GM18867 (cell line): Measurements from ENCODE around the gene DCBLD1.

Source experiments
- ATAC-seq: cut with Tn5 transposase; IDR thresholded peaks from one replicate; pipeline ENCODE4 v1.9.1; 2021; ENCODE audit warnings: mild to moderate bottlenecking, moderate library complexity; ENCODE audit not compliant: unreplicated experiment

The DCBLD1 gene

DNA sequence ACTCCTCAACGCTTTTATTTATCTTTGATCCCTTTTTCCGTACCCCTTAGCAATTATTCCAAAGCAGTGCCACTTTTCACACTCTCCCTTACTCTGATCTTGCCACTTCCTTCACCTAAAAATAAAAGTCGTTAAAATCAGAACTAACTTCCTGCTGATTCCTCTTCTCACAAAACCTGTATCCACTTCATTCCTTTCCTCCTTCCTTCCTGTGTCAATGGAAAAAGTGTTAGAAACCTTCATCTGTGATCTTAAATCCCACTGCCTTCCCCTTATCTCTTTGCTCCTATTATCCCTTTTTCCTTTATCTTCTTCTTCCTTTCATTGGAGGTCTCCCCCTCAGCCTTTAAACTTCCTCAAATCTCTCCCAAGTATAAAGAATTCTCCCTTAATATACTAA, 70.7 kb downstream of the DCBLD1 start:
- no peak for ATAC-seq

DNA sequence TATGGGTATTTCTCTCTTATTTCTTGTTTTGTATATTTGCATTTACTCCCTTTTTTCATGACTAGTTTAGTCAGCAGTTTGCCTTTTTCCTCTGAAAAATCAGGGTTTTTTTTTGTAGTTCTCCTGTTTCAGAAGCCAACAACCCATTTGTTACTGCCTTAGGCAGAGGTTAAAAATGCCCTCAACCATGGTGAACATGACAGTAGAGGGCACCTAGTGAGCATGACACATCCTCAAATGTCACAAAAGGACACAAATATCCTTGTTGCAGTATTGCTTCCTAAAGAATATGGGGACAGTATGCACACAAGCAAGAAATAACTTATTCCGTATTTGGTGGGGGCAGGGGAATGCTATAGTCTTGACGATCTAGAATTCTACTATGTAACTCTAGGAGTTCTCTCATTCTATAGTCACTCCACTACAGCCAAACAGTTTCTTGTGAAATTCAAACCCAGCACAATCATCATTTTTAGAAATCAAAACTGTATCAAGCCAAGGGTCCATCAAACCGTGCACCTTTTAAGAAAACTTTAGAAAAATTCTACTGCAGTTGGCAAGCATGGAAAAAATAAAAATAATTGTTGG, 72.9 kb downstream of the DCBLD1 start:
- no peak for ATAC-seq

DNA sequence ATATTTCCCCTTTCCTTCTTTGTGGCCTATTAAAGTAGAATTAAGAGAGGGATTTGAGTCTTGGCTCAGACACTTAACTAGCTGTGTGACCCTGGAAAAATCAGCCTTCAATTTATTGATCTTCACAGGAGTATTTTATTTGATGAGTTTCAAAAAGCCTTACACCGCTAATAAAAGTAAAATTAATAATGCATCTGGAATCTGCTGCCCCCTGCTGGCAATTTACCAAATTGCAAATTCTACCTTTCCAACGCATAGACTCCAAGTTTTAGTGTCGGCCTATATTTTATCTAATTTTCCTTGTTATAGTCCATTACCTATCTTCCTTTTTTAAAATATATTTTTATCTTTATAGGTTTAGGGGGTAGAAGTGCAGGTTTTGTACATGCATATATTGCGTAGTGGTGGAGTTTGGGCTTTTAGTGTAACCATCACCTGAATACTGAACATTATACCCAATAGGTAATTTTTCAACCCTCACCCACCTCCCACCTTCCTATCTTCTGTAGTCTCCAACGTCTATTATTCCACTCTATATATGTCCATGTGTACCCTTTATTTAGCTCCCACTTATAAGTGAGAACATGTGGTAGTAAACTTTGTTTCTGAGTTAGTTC, 73.5 kb downstream of the DCBLD1 start:
- no peak for ATAC-seq

DNA sequence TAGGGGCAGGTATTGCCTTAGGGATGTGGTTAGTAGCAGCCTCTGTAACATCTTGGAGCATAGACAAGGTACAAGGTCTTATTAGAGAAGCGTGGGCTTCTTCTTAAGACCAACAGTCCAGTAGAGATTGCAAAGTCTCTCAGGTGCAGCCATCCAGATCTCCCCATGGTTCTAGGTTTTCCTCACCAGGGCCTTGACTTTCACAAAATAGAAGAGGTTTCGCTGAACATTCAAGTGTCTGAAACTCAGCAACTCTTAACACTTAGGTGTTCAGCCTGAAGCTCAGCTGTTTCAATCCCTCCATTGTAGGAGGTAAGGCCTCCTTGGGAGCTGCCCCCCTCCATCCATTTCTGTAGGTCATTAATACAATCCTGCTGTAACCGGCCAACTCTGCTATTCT, 75.5 kb downstream of the DCBLD1 start:
- no peak for ATAC-seq

DNA sequence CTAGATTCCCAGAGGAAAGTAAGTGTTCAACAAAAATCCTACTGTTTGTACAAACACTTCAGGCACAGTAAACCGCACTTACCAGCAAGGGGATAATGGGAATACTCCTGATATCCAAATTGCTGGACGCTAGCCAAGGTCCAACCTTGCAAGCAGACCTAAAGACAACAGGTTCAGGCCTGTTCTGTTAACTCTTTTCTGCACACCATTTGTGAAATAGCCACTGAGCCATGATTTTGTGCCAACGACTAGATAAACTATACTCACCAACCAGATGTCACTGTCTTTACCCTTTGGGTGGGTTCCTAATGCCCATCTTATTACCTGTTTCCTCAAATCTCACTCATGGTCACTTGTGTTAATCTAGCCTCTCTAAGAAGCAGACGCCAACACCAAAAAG, 76.3 kb downstream of the DCBLD1 start:
- no peak for ATAC-seq

DNA sequence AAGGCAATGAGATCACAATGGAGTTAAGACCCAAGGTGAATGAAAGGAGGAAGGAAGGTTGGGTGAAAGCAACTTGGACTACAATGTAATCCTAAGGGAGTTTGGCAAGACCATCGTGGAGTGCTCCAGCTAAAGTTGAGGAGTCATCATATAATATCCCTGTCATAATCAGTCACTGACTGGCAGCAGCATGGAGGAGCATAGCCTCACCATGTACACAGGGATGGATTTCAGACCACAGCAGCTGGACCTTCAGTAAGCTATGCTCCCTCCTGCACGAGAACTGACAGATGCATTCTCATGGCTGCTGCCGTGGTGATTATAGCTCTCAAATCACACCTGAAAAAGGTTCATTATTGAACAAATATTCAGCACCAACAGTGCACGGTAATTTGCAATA, 76.8 kb downstream of the DCBLD1 start:
- no peak for ATAC-seq

DNA sequence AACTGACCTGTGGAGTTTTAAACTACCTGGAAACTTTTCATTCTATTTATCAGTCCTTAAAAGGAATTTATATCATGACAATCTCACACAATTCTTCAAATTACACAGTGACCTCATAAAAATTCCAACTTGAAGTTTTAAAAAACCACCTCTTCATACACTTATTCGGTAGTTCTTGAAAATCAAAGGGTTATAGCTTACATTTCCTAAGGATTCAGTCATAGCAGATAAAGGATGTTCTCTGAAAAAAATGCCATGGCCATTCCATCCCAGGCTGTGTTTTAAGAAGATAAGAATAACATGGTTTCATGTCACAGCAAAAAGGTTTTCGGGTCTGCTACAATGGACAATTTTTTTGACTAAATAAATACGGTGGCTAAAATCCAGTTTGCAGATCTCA, 78.7 kb downstream of the DCBLD1 start:
- no peak for ATAC-seq

DNA sequence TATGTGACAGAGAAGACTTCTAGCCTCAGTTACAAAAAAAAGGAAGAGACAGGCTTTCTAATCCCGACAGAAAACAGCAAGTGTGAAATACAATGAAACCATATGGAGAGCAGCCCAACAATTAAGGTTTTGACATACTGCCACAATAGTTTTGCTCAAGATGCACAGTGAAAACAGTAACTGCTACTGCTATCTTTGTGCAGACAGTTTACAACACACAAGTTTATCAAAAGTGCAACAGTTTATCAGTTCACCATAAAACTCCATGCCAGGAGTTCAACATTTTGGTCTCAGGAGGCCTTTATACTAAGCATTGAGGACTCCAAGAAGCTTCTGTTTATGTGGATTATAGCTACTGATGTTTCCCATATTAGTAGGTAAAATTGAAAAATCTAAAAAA, 82.2 kb downstream of the DCBLD1 start:
- ATAC-seq = no peak

DNA sequence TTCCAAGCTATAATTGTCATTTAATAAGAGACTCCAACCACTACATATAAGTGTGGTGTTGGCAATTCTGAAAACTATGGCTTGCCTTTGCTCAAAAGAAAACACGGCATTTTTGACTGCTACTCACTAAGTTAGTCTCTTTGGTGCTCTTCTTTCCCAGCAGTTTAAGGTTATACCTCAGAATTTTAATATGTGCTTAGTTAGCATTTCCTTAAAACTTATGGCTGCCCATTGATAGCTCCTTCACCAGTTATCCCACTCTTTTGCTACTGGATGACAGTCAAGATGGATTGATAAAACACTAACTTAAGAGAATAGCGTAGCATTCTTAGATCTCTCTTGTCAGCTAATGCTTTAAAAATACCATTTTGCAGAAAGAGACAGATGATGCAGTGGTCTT, 85.8 kb downstream of the DCBLD1 start:
- ATAC-seq = no peak

DNA sequence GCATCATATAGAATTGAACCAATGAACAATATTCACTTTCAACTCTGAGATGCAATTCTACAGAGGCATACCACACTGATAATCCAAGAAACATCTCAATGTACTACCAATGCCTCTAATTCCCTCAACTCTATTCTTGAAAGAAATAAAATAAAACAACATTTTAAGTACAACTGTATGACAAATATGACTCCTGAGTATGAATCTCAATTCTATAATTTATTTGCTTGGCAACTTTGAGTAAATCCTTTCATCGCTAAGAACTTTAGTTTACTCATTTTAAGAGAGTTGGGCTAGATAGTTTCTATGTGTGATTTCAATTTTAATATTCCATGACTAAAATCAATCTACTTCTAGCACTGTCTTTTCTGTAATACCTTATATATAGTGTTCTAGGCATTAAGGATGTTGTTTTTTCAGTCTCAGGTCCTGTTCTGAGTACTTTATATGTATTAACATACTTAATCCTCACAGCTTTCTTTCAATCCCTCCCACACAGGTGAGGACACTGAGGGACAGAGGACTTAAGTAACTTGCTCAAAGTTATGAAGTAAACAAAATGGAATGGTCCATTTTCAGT, 86.4 kb downstream of the DCBLD1 start:
- no peak for ATAC-seq

DNA sequence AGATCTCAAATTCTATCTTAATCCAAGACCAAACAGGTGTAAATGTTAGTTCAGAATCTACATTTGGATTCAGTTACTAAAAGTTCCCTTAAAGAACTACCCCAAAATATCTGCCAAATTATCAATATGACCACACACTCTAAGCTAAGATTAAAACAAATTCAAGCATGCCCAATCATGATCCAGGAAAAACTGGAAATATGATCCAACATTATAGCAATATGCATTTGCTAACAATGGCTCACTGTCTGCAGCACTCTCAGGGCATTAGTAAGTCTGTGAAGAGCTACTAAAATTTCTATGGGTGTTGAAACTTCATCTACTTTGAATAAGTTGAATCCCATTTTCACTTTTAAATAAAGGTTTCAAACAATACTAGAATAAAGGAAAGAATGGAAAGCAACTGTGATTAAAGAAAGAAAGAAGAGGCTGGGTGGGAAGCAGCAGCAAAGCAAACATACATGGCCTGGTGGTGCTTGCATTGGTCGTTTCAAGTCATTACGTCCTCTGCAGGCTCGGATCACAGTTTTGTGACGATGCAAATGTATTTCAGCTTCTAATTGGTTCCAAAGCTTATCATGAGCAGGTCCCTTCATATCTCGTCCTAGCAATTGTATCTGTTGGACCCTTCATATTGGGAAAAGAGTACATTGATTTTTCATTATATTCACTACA, 90.7 kb downstream of the DCBLD1 start:
- ATAC-seq = no peak

DNA sequence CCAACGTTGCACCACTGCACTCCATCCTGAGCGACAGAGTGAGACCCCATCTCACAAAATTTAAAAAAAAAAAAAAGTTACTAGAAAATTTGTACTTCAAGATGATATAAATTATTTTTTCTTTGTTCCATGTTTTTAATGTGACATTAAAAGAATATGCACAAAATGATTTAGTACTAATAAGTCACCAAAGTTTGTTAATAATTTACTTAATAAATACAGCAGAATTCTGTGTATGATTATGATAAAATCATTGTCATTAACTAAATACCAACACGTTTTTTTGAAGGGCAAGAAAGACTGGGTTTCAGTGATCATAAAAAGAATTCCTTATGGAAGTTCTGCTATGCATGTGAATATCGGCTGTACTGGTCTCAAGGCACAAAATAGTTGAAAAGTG, 91.7 kb downstream of the DCBLD1 start:
- no peak for ATAC-seq

DNA sequence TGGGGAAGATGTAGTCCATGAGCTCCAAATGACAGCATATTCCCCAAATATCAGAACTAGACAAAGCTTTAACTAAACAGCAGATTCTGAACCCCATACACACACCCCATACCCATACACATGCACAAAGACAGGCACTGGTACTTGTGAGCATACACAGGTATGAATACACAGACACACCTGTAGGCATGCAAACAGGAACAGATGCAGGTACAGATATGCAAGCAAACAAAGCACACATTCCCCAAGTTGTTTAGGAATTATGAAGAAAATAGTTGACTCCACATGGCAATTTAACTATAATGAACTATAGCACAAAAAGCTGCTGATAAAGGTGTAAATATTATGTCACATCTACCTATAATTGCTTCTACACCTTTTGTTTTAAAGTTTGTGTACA, 103.2 kb downstream of the DCBLD1 start:
- ATAC-seq = no peak

DNA sequence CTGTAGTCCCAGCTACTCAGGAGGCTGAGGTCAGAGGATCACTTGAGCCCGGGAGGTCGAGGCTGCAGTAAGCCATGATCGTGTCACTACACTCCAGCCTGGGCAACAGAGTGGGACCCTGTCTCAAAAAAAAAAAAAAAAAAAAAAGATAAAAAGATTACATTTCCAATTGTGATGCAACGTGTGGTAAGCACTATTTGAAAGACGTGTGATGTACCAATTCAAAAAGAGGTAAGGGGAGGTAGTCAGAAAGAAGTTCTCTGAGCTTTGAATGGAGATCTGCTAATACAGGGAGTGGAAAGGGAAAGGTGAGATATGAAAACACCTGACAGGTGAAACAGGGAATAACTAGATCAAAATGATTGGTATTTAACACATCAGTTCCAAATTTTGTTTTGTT, 108.0 kb downstream of the DCBLD1 start:
- no peak for ATAC-seq

DNA sequence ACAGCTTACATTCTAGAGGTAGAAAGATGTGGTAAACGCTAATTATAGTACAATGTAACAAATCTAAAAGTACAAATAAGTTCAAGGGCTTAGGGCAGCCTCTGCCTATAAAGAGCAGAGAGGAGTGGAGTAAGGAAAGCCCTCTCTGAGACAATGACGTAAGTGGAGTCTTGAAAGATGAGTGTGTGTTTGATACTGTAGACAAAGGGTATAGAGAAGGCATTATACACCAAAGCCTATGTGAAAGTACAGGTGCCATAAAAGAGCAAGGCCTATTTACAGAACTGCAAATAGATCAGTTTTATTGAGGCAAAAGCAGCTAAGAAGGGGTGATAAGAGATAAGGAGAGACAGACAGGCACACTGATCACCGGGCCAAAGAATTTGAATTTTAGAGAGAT, 108.9 kb downstream of the DCBLD1 start:
- ATAC-seq = no peak

DNA sequence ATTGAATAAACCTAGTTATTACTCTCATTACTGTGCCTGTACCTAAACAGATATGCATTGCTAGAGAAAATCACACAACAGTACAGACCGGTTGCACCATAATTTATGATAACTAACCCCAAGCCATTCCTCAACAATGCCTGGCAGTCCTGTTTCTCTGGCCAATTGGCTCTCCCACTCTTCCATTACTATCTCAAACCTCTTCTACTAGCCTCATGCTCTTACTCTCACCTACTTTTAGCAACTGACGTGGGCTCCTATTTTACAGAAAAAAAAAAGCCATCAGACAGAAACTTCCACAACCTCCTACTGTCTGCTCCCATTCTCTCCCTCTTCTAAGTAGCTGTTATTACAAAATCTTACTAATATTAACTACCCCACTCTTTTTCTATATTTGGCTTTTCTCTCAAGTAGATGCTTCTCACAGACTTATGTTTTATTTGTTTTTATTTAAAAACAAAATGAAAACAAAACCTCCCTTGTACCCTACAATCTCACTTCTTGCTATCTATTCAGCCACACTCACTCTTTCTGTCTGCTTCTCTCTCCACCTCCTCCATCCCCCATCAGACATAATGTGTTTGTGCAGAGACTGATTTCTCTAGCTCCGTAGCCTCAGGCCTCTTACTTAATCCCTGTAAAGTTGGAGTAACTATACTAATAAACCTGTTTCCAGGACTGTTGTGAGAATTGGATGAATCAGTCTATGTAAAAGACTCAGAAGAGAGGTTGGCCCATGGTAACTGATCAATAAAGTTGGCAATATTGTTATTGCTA, 110.7 kb downstream of the DCBLD1 start:
- no peak for ATAC-seq

DNA sequence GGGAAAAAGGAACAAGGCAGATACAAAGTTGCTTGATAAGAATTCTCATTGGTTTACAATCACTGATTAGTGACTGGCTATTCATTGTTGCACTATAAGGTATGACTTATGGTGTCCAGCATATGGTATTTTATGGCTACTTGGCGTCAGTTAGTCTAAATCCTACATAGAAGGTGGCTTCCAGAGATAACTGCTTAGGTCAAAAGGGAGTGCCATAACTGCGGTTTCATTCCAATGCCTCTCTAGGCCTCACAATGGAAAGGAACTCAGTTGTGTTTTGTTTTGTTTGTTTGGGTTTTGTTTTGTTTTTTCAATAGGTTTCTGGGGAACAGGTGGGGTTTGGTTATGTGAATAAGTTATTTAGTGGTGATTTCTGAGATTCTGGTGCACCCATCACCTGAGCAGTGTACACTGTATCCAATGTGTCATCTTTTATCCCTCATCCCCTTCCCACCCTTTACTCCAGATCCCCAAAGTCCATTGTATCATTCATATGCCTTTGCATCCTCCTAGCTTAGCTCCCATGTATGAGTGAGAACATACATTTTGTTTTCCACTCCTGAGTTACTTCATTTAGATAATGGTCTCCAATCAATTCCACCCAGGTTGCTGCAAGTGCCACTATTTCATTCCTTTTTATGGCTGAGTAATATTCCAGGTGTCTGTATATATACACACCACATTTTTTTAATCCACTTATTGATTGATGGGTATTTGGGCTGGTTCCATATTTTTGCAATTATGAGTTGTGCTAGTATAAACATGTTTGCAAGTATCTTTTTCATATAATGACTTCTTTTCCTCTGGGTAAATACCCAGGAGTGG, 112.8 kb downstream of the DCBLD1 start:
- ATAC-seq = no peak

DNA sequence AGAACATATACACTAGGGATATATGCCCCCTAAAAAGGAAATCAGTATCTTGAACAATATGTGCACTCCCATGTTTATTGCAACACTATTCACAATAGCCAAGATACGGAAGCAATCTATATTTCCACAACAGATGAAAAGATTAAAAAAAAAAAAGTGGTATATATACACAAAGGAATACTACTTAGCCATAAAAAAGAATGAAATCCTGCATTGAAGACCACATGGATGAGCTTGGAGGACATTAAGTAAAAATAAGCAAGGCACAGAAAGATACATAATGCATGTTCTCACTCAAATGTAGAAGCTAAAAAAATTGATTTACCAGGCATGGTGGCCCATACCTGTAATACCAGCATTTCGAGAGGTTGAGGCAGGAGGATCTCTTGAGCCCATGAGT, 115.3 kb downstream of the DCBLD1 start:
- no peak for ATAC-seq
